Keratinocyte (primary cell): ENCODE measurements around the gene ZNF280C. TPM values are rescaled to one million over a fixed set of nuclear protein-coding genes. Genes with fewer than 3 reads are reported as not detected.

Experiments used
- DNase-seq: peaks from one replicate; pipeline ENCODE4 v3.0.0-alpha.2; 2011; ENCODE audit warnings: low read depth, missing footprints, low spot score
- FAIRE-seq: peaks from 2 replicates; lab custom pipeline; 2011; peaks lifted over from hg19 to GRCh38; lab: Jason Lieb, UNC
- H2AFZ ChIP-seq: 2 replicates; pipeline ENCODE4 v1.6.0; 2012; ENCODE audit warnings: low read length, control low read depth, inconsistent platforms; ENCODE audit not compliant: control insufficient read depth
- H3K27ac ChIP-seq: 2 replicates; pipeline ENCODE4 v1.5.1; 2011; ENCODE audit warnings: low read length; ENCODE audit not compliant: control insufficient read depth, insufficient read depth
- H3K27me3 ChIP-seq: 3 replicates; pipeline ENCODE4 v1.6.0; 2011; ENCODE audit warnings: low read length; ENCODE audit not compliant: control insufficient read depth, insufficient read depth; ENCODE audit errors: extremely low read depth
- H3K36me3 ChIP-seq, 2 experiments: 2 replicates in 1 of 2; 3 replicates in 1 of 2; pipeline ENCODE4 v1.5.1; 2011; ENCODE audit warnings: low read length in 2 of 2, mild to moderate bottlenecking in 1 of 2; ENCODE audit not compliant: control insufficient read depth in 2 of 2, insufficient read depth in 2 of 2; ENCODE audit errors: extremely low read depth in 1 of 2
- H3K4me1 ChIP-seq: 3 replicates; pipeline ENCODE4 v1.5.1; 2011; ENCODE audit warnings: low read length; ENCODE audit not compliant: control insufficient read depth, insufficient read depth; ENCODE audit errors: extremely low read depth
- H3K4me2 ChIP-seq: 3 replicates; pipeline ENCODE4 v1.6.0; 2011; ENCODE audit warnings: low read depth, low read length; ENCODE audit not compliant: control insufficient read depth, insufficient read depth; ENCODE audit errors: extremely low read depth
- H3K4me3 ChIP-seq, 3 experiments: fragments of 200-600 bp in 1 of 3; sonication (generic) in 1 of 3; 2 replicates in 2 of 3; 3 replicates in 1 of 3; pipeline ENCODE4 v1.5.1; 2011 to 2016; ENCODE audit warnings: low read length in 3 of 3, mild to moderate bottlenecking in 3 of 3, control low read depth in 2 of 3, inconsistent platforms in 1 of 3, low read depth in 1 of 3, mixed read lengths in 1 of 3, mixed run types in 1 of 3, moderate library complexity in 1 of 3; ENCODE audit not compliant: control insufficient read depth in 2 of 3, insufficient read depth in 2 of 3; ENCODE audit errors: extremely low read depth in 1 of 3
- H3K79me2 ChIP-seq: 2 replicates; pipeline ENCODE4 v1.6.0; 2012; ENCODE audit warnings: low read length; ENCODE audit not compliant: control insufficient read depth, insufficient read depth
- H3K9ac ChIP-seq: 3 replicates; pipeline ENCODE4 v1.6.0; 2011; ENCODE audit warnings: low read length; ENCODE audit not compliant: control insufficient read depth, insufficient read depth; ENCODE audit errors: extremely low read depth
- H3K9me1 ChIP-seq: 3 replicates; pipeline ENCODE4 v1.6.0; 2011; ENCODE audit warnings: low read length; ENCODE audit not compliant: control insufficient read depth, insufficient read depth; ENCODE audit errors: extremely low read depth
- H3K9me3 ChIP-seq: 2 replicates; pipeline ENCODE4 v1.5.1; 2012; ENCODE audit warnings: low read depth, low read length; ENCODE audit not compliant: control insufficient read depth
- H4K20me1 ChIP-seq: 3 replicates; pipeline ENCODE4 v1.6.0; 2011; ENCODE audit warnings: low read length; ENCODE audit not compliant: control insufficient read depth, insufficient read depth; ENCODE audit errors: extremely low read depth
- EZH2 ChIP-seq: IDR thresholded peaks from one replicate; pipeline ENCODE4 v1.6.1; 2012; ENCODE audit warnings: inconsistent platforms, mild to moderate bottlenecking, low read length, moderate library complexity
- dilution Hi-C: fragments of 300-500 bp; cut with MboI; formaldehyde crosslinking; loops from one replicate; pipeline ENCODE4 v1.7.0; 2020; ENCODE audit warnings: low sequenced_read_pairs; ENCODE audit not compliant: extremely low pct_ligation_motif_present
- polyA plus RNA-seq, 5 experiments: library from polyadenylated mRNA; depleted of rRNA in 3 of 5; stranded (reverse) in 3 of 5; stranded (forward) in 1 of 5; unstranded in 1 of 5; fragments of >200 nt; gene quantifications; 1 replicate in 1 of 5; 2 replicates in 3 of 5; 3 replicates in 1 of 5; pipeline versions ENCODE4 v1.2.1 to v1.2.3, GENCODE V29; 2011 to 2012; ENCODE audit warnings: missing spikeins in 2 of 5, low read depth in 1 of 5, low replicate concordance in 1 of 5
- TF ChIP-seq, protein P1 (sequence below), 3 experiments: IDR thresholded peaks in 1 of 3; conservative IDR thresholded peaks in 1 of 3; optimal IDR thresholded peaks in 1 of 3; 2 replicates in 2 of 3; 3 replicates in 1 of 3; pipeline versions ENCODE3 to v1.5.1; 2011; ENCODE audit warnings: low read length in 3 of 3, mild to moderate bottlenecking in 3 of 3, moderate library complexity in 2 of 3, control low read depth in 1 of 3, inconsistent platforms in 1 of 3; ENCODE audit not compliant: insufficient read depth in 2 of 3; ENCODE audit errors: extremely low read depth in 1 of 3

Gene ZNF280C
- polyA plus RNA-seq, 1 donor (not counting 4 experiments of a cell fraction or from before 2014, with no cell fraction given): 4.7 TPM

DNA sequence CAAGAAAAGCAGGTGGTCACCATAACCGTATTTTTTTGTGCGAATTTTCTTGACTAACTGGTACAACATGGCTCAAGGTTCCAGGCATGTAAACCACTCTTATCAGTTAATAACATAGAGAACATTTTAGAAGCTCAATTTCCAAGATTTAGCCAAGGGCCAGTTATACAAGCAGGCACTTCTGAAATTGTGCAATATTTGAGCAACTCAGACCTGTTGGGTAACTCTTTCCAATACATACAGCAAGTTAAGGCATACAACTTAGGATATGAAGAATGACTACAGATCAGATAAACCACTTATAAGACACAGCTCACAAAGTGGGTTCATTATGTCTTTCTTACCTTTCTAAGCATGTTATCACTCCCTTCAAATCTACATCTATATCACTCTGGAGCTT lies 43.9 kb downstream of the ZNF280C start:
- H3K79me2 ChIP-seq: no peaks in the 10 kb centered on the region
- no peak overlapping the region for H3K27ac ChIP-seq
- no peaks in the 10 kb centered on the region for H3K27me3 ChIP-seq
- no peak overlapping the region for H3K9ac ChIP-seq
- TF ChIP-seq, protein P1, sequence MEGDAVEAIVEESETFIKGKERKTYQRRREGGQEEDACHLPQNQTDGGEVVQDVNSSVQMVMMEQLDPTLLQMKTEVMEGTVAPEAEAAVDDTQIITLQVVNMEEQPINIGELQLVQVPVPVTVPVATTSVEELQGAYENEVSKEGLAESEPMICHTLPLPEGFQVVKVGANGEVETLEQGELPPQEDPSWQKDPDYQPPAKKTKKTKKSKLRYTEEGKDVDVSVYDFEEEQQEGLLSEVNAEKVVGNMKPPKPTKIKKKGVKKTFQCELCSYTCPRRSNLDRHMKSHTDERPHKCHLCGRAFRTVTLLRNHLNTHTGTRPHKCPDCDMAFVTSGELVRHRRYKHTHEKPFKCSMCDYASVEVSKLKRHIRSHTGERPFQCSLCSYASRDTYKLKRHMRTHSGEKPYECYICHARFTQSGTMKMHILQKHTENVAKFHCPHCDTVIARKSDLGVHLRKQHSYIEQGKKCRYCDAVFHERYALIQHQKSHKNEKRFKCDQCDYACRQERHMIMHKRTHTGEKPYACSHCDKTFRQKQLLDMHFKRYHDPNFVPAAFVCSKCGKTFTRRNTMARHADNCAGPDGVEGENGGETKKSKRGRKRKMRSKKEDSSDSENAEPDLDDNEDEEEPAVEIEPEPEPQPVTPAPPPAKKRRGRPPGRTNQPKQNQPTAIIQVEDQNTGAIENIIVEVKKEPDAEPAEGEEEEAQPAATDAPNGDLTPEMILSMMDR (optimal IDR thresholded peaks at IDR 0.05 in 1 of 3, IDR thresholded peaks at IDR 0.05 in 1 of 3, conservative IDR thresholded peaks at IDR 0.05 in 1 of 3; ENCODE audit: extremely low read depth in 1 of 3, insufficient read depth in 2 of 3, low read length in 3 of 3): no peak
- TF ChIP-seq EZH2: no peak
- H2AFZ ChIP-seq: no peak overlapping the region
- DNase-seq (no peak), FAIRE-seq (no peak)
- no peak overlapping the region for H3K4me2 ChIP-seq
- H3K4me3 ChIP-seq: no peak overlapping the region
- dilution Hi-C loops: no loop called here
- no peaks in the 10 kb centered on the region for H4K20me1 ChIP-seq
- H3K4me1 ChIP-seq: no peaks in the 10 kb centered on the region
- no peaks in the 10 kb centered on the region for H3K9me1 ChIP-seq
- H3K36me3 ChIP-seq: no peaks in the 10 kb centered on the region
- no peaks in the 10 kb centered on the region for H3K9me3 ChIP-seq

DNA sequence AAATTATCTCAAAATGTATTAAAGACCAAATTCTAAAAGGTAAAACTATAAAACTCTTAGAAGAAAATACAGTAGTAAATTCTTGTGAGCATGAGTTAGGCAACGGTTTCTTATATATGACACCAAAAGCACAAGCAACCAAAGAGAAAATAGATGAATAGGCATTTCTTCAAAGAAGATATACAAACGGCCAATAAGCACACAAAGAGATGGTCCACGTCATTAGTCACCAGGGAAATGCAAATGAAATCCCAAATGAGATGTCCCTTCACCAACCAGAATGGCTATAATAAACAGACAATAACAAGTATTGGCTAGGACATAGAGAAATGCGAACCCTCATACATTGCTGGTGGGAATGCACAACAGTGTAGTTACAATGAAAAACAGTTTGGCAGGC lies 52.4 kb downstream of the ZNF280C start:
- H3K9me3 ChIP-seq: no peaks in the 10 kb centered on the region
- no peaks in the 10 kb centered on the region for H3K4me1 ChIP-seq
- DNase-seq (no peak), FAIRE-seq (no peak)
- H3K79me2 ChIP-seq: no peaks in the 10 kb centered on the region
- TF ChIP-seq, protein P1 (optimal IDR thresholded peaks at IDR 0.05 in 1 of 3, IDR thresholded peaks at IDR 0.05 in 1 of 3, conservative IDR thresholded peaks at IDR 0.05 in 1 of 3; ENCODE audit: extremely low read depth in 1 of 3, insufficient read depth in 2 of 3, low read length in 3 of 3): no peak
- TF ChIP-seq EZH2: no peak
- no peak overlapping the region for H3K4me3 ChIP-seq
- H3K9ac ChIP-seq: no peak overlapping the region
- dilution Hi-C loops: loop anchor here (10.0 kb wide), 1 partner anchor 62 kb away; no protein-coding TSS in a partner anchor
- H4K20me1 ChIP-seq: no peaks in the 10 kb centered on the region
- no peak overlapping the region for H3K4me2 ChIP-seq
- no peaks in the 10 kb centered on the region for H3K27me3 ChIP-seq
- H3K36me3 ChIP-seq: peaks cover 0 to 2% of the 10 kb centered on the region in 2 experiments
- H2AFZ ChIP-seq: no peak overlapping the region
- H3K27ac ChIP-seq: no peak overlapping the region
- no peaks in the 10 kb centered on the region for H3K9me1 ChIP-seq
